Myocyte (in vitro differentiated cells): Measurements from ENCODE around the gene RUFY3. TPM values are rescaled to one million over a fixed set of nuclear protein-coding genes. Genes with fewer than 3 reads are reported as not detected.
A peak's percentile ranks its signal among the peaks of the same experiment; 100 is the strongest.
"Not testable (repeated sequence)": the region's sequence is repeated elsewhere in the genome, so short reads cannot be mapped to it uniquely, and the experiment has no call there.

Experiments used
- DNase-seq: peaks from one replicate; pipeline ENCODE4 v3.0.0-alpha.2; 2012; ENCODE audit warnings: low read depth
- total RNA-seq: library from RNA; depleted of rRNA; stranded (reverse); fragments of >200 nt; gene quantifications from 2 replicates; pipeline ENCODE4 v1.2.3, GENCODE V29; 2014

RUFY3 gene
- total RNA-seq, 1 donor from 2014 or later: 63.6 TPM

GRCh38 chr4:70705183-70706043 is 16.4 kb upstream of the RUFY3 start:
- DNase-seq: peak; percentile 92

GRCh38 chr4:70706044-70706461 is 15.7 kb upstream of the RUFY3 start:
- no peak for DNase-seq

- DNase-seq: peak; percentile 10
Measured at GRCh38 chr4:70706516-70706915, 15.2 kb upstream of the RUFY3 start.

GRCh38 chr4:70709611-70710205 is 12.1 kb upstream of the RUFY3 start:
- DNase-seq: no peak

GRCh38 chr4:70711599-70711998 is 10.2 kb upstream of the RUFY3 start:
- DNase-seq: no peak

- no peak for DNase-seq
Measured at GRCh38 chr4:70712150-70712549, 9.6 kb upstream of the RUFY3 start.

GRCh38 chr4:70712604-70713452 is 8.9 kb upstream of the RUFY3 start:
- no peak for DNase-seq

- no peak for DNase-seq
Measured at GRCh38 chr4:70713453-70714078, 8.2 kb upstream of the RUFY3 start.

GRCh38 chr4:70714079-70714887 is 7.5 kb upstream of the RUFY3 start:
- no peak for DNase-seq

- DNase-seq: no peak
Measured at GRCh38 chr4:70715097-70715496, 6.7 kb upstream of the RUFY3 start.

GRCh38 chr4:70718811-70719604 is 2.8 kb upstream of the RUFY3 start:
- DNase-seq: no peak

GRCh38 chr4:70722199-70722791 is 531 bp downstream of the RUFY3 start:
- DNase-seq: peak; percentile 64

GRCh38 chr4:70724463-70724862 is 2.7 kb downstream of the RUFY3 start:
- DNase-seq: no peak

- no peak for DNase-seq
Measured at GRCh38 chr4:70725633-70726032, 3.9 kb downstream of the RUFY3 start.

GRCh38 chr4:70726515-70726914 is 4.8 kb downstream of the RUFY3 start:
- not testable (repeated sequence) for DNase-seq

GRCh38 chr4:70728091-70728490 is 6.3 kb downstream of the RUFY3 start:
- DNase-seq: no peak

GRCh38 chr4:70732878-70733277 is 11.1 kb downstream of the RUFY3 start:
- DNase-seq: not testable (repeated sequence)

- DNase-seq: peak; percentile 42
Measured at GRCh38 chr4:70734168-70734954, 12.6 kb downstream of the RUFY3 start.
